Mesothelial cell of epicardium (in vitro differentiated cells): ENCODE results near the gene TEAD4. TPM values are rescaled to one million over a fixed set of nuclear protein-coding genes. Genes with fewer than 3 reads are reported as not detected.

Experiments
- DNase-seq, 2 experiments: peaks; one replicate each; pipeline ENCODE4 v3.0.0; 2021; ENCODE audit warnings: low spot score in 2 of 2; ENCODE audit not compliant: unreplicated experiment in 2 of 2
- H3K27ac Mint-ChIP-seq: 2 replicates; pipeline ENCODE4 v1.8.0; 2021; ENCODE audit warnings: mixed read lengths
- H3K27me3 Mint-ChIP-seq: 2 replicates; pipeline ENCODE4 v1.8.0; 2021; ENCODE audit warnings: low read depth, mixed read lengths
- H3K36me3 Mint-ChIP-seq: 2 replicates; pipeline ENCODE4 v1.8.0; 2021; ENCODE audit warnings: mixed read lengths
- H3K4me1 Mint-ChIP-seq: 2 replicates; pipeline ENCODE4 v1.8.0; 2021; ENCODE audit warnings: mixed read lengths
- H3K4me3 Mint-ChIP-seq: 2 replicates; pipeline ENCODE4 v1.8.0; 2021; ENCODE audit warnings: mild to moderate bottlenecking, moderate library complexity, mixed read lengths
- H3K9me3 Mint-ChIP-seq: 2 replicates; pipeline ENCODE4 v1.8.0; 2021; ENCODE audit warnings: mixed read lengths
- CTCF ChIP-seq: fragments of 200-600 bp; sonication (generic); IDR thresholded peaks from one replicate; pipeline ENCODE4 v1.5.0; 2021; ENCODE audit warnings: antibody characterized with exemption; ENCODE audit not compliant: unreplicated experiment
- total RNA-seq: library from RNA; stranded (reverse); gene quantifications from 3 replicates; pipeline ENCODE4 v1.2.1, GENCODE V29; 2021

The TEAD4 gene
- total RNA-seq, 1 donor from 2014 or later = 32.3 TPM

GRCh38 chr12:3000548-3001275 lies 41.5 kb downstream of the TEAD4 start:
- Mint-ChIP-seq H3K27ac (no peak overlapping the region), H3K36me3 (peaks cover 16% of the 10 kb centered on the region), H3K4me1 (no peaks in the 10 kb centered on the region), H3K4me3 (no peak overlapping the region), H3K9me3 (no peaks in the 10 kb centered on the region), H3K27me3 (no peaks in the 10 kb centered on the region)
- TF ChIP-seq CTCF = no peak
- DNase-seq = no peak

DNA sequence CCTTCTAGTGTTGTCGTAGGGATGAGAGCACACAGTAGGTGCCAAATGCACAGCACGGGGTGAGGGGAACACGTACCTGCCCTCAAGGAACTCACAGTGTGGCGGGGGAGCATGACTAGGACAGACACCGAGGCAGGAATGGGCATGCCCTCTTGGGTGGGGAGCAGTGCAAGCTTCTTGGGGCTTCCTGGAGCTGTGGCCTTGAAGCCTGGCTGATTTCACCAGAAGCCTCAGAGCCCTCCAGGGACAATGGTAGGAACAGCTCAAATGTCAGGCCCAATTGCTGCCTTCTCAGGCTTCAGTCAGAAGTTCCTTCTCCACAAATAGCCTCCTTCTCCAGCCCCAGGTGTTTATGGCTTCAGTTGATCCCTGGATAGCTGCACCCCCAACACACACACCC lies 43.4 kb downstream of the TEAD4 start:
- H3K27me3 Mint-ChIP-seq = no peaks in the 10 kb centered on the region
- DNase-seq = no peak
- peaks cover 7% of the 10 kb centered on the region for H3K36me3 Mint-ChIP-seq
- no peaks in the 10 kb centered on the region for H3K9me3 Mint-ChIP-seq
- TF ChIP-seq CTCF = no peak
- H3K4me3 Mint-ChIP-seq = no peak overlapping the region
- H3K27ac Mint-ChIP-seq = no peak overlapping the region
- H3K4me1 Mint-ChIP-seq = no peaks in the 10 kb centered on the region

DNA sequence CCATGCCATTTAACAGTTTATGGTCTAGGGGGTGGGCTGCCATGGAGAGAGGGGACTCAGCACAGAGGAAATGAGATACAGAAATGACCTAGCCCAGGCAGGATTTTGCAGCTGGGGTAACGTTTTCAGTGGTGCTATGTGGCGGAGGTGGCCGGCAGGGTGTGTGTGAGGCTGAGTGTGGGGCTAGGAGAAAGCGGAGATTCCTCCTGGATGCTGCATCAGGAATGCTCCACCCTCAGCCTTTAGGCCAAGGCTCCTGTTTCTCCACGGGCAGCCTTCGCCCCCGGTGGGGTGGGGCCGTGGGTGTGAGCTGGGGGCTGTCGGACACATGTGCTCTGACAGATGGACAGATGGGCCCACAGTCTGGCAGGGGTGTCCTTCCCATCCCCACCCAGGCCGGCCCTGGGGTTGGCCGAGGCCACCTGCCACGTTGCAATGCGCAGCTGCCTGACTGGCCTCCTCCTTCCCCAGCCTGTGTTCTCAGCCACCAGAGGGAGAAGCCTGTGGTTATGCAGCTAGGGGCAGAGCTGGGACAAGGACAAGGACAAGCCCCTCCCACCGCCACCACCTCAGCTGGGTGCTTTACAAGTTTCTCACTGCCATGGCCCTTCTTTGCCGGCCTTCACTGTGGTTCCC lies 44.3 kb downstream of the TEAD4 start:
- Mint-ChIP-seq H3K27me3 (no peaks in the 10 kb centered on the region), H3K4me3 (no peak overlapping the region), H3K9me3 (no peaks in the 10 kb centered on the region), H3K4me1 (no peaks in the 10 kb centered on the region), H3K27ac (no peak overlapping the region), H3K36me3 (peaks cover 3% of the 10 kb centered on the region)
- TF ChIP-seq CTCF = no peak
- no peak for DNase-seq

DNA sequence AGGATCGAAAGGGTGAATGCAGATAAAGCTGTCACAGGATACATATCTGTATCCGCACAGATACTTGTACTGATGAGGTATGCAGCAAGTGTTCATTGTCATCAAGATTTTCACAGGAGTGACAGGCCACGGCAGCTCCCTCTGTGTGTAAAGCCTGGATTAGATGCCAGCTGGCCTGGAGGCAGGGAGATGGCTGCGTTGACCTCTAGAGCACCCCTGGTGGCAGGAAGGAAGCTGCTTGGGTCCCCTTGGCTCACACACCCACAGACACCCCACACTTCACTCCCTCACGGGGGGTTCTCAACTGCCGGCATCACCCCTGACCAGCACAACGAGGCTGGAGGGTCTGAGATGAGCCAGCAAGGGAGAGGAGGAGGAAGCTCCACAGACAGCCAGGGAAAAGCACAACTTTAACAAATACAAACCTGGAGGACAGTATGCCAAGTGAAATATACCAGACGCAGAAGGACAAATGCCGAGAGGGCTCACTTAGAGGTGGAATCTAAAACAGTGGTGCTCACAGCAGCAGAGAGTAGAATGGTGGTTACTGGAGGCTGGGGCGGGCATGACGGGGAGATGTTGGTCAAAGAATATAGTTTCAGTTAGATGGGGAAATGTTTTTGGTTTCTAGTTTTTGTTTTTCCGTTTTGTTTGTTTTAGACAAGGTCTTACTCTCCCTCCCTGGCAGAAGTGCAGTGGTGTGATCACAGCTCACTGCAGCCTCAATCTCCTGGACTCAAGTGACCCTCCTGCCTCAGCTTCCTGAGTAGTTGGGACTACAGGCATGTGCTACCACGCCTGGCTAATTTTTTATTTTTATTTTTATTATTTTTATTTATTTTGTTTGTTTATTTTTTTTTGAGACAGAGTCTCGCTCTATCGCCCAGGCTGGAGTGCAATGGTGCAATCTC lies 45.7 kb downstream of the TEAD4 start:
- no peaks in the 10 kb centered on the region for H3K9me3 Mint-ChIP-seq
- no peak for TF ChIP-seq CTCF
- DNase-seq = no peak
- no peaks in the 10 kb centered on the region for H3K4me1 Mint-ChIP-seq
- H3K27me3 Mint-ChIP-seq = no peaks in the 10 kb centered on the region
- H3K27ac Mint-ChIP-seq = no peak overlapping the region
- no peak overlapping the region for H3K4me3 Mint-ChIP-seq
- H3K36me3 Mint-ChIP-seq = peaks cover 4% of the 10 kb centered on the region

- no peak overlapping the region for H3K4me3 Mint-ChIP-seq
- no peak for DNase-seq
- no peak for TF ChIP-seq CTCF
- H3K27me3 Mint-ChIP-seq = no peaks in the 10 kb centered on the region
- H3K9me3 Mint-ChIP-seq = no peaks in the 10 kb centered on the region
- peaks cover 5% of the 10 kb centered on the region for H3K36me3 Mint-ChIP-seq
- H3K4me1 Mint-ChIP-seq = no peaks in the 10 kb centered on the region
- no peak overlapping the region for H3K27ac Mint-ChIP-seq
Observed at GRCh38 chr12:3005736-3006135, 46.5 kb downstream of the TEAD4 start.
